Endothelial cell of umbilical vein (primary cell): Measurements from ENCODE around the gene BCOR. TPM values are rescaled to one million over a fixed set of nuclear protein-coding genes. Genes with fewer than 3 reads are reported as not detected.

Source experiments
- BruUV-seq: library from RNA; stranded (reverse); fragments of 400-500 nt; replicated peaks from 2 replicates; lab custom pipeline; 2021; lab: Mats Ljungman, UMichigan
- CTCF ChIA-PET: fragments of 300-600, 350-600 bp; sonication (Branson Sonifier 250); formaldehyde crosslinking; loops from one replicate; lab custom pipeline; 2021; ENCODE audit warnings: antibody characterized with exemption, inconsistent platforms; lab: Charles Lee
- POLR2A ChIA-PET: fragments of 300-600, 350-600 bp; sonication (Branson Sonifier 250); formaldehyde crosslinking; loops from one replicate; lab custom pipeline; 2021; ENCODE audit warnings: antibody characterized with exemption, inconsistent platforms; lab: Charles Lee
- DNase-seq: peaks from one replicate; pipeline ENCODE4 v3.0.0-alpha.2; 2011; ENCODE audit warnings: low read depth, low spot score
- FAIRE-seq: peaks from 2 replicates; lab custom pipeline; 2011; peaks lifted over from hg19 to GRCh38; lab: Jason Lieb, UNC
- H2AFZ ChIP-seq: 2 replicates; pipeline ENCODE4 v1.6.0; 2012; ENCODE audit warnings: low read depth, low read length, control low read depth, inconsistent platforms
- H3K27ac ChIP-seq: 2 replicates; pipeline ENCODE4 v1.5.1; 2011; ENCODE audit warnings: low read depth, mild to moderate bottlenecking, control low read depth, low read length, moderate library complexity; ENCODE audit not compliant: insufficient read depth
- H3K27me3 ChIP-seq, 2 experiments: 2 replicates each; pipeline versions ENCODE4 v1.6.0 to v1.6.1; 2011; ENCODE audit warnings: low read length in 2 of 2, mixed read lengths in 1 of 2; ENCODE audit not compliant: control insufficient read depth in 2 of 2, insufficient read depth in 2 of 2
- H3K36me3 ChIP-seq, 2 experiments: 2 replicates in 1 of 2; 3 replicates in 1 of 2; pipeline ENCODE4 v1.5.1; 2011; ENCODE audit warnings: low read length in 2 of 2, mild to moderate bottlenecking in 1 of 2, moderate library complexity in 1 of 2; ENCODE audit not compliant: control insufficient read depth in 2 of 2, insufficient read depth in 2 of 2; ENCODE audit errors: extremely low read depth in 1 of 2
- H3K4me1 ChIP-seq: 3 replicates; pipeline ENCODE4 v1.5.1; 2011; ENCODE audit warnings: mild to moderate bottlenecking, low read length; ENCODE audit not compliant: control insufficient read depth, insufficient read depth; ENCODE audit errors: extremely low read depth
- H3K4me2 ChIP-seq: 2 replicates; pipeline ENCODE4 v1.6.1; 2011; ENCODE audit warnings: low read length, control low read depth, mixed read lengths; ENCODE audit not compliant: insufficient read depth
- H3K4me3 ChIP-seq, 3 experiments: fragments of 200-600 bp in 1 of 3; sonication (generic), shearing (Covaris generic) in 1 of 3; replicated peaks in 1 of 3; 2 replicates each; pipeline ENCODE4 v1.5.1; 2011 to 2016; ENCODE audit warnings: control low read depth in 3 of 3, low read length in 3 of 3, mild to moderate bottlenecking in 2 of 3, inconsistent platforms in 1 of 3, low read depth in 1 of 3, moderate library complexity in 1 of 3; ENCODE audit not compliant: insufficient read depth in 1 of 3
- H3K79me2 ChIP-seq: 2 replicates; pipeline ENCODE4 v1.6.0; 2012; ENCODE audit warnings: low read length, inconsistent platforms; ENCODE audit not compliant: control insufficient read depth, insufficient read depth
- H3K9ac ChIP-seq: replicated peaks from 2 replicates; pipeline ENCODE3; 2011; ENCODE audit warnings: low read length, control low read depth; ENCODE audit not compliant: insufficient read depth; ENCODE audit errors: extremely low read depth
- H3K9me1 ChIP-seq: replicated peaks from 3 replicates; pipeline ENCODE4 v1.6.0; 2011; ENCODE audit warnings: mild to moderate bottlenecking, low read length; ENCODE audit not compliant: control insufficient read depth, insufficient read depth; ENCODE audit errors: extremely low read depth
- H3K9me3 ChIP-seq: replicated peaks from 2 replicates; pipeline ENCODE4 v1.5.1; 2012; ENCODE audit warnings: low read length, inconsistent platforms; ENCODE audit not compliant: control insufficient read depth, insufficient read depth
- H4K20me1 ChIP-seq: replicated peaks from 2 replicates; pipeline ENCODE3; 2011; ENCODE audit warnings: mild to moderate bottlenecking, low read length; ENCODE audit not compliant: control insufficient read depth, insufficient read depth; ENCODE audit errors: extremely low read depth
- CTCF ChIP-seq, 2 donors: IDR thresholded peaks; 1 replicate in 1 of 2; 2 replicates in 1 of 2; pipeline ENCODE4 v1.5.1; 2011; ENCODE audit warnings: low read length in 2 of 2, mild to moderate bottlenecking in 2 of 2, moderate library complexity in 2 of 2, control low read depth in 1 of 2, inconsistent platforms in 1 of 2, low read depth in 1 of 2; ENCODE audit not compliant: insufficient read depth in 1 of 2; ENCODE audit errors: extremely low read depth in 1 of 2
- EZH2 ChIP-seq: IDR thresholded peaks from 2 replicates; pipeline ENCODE4 v1.6.1; 2012; ENCODE audit warnings: borderline replicate concordance, low read depth, mild to moderate bottlenecking, moderate library complexity, low read length, inconsistent platforms; ENCODE audit not compliant: severe bottlenecking
- FOS ChIP-seq: IDR thresholded peaks from 2 replicates; pipeline ENCODE4 v1.6.1; 2011; ENCODE audit warnings: mild to moderate bottlenecking, low read length, moderate library complexity, borderline replicate concordance; ENCODE audit not compliant: insufficient read depth
- GATA2 ChIP-seq: IDR thresholded peaks from 2 replicates; pipeline ENCODE4 v1.7.0; 2011; ENCODE audit warnings: low read depth, mild to moderate bottlenecking, moderate library complexity, mixed read lengths, low read length; ENCODE audit not compliant: insufficient read length, insufficient read depth
- JUN ChIP-seq: IDR thresholded peaks from 2 replicates; pipeline ENCODE4 v1.6.1; 2011; ENCODE audit warnings: borderline replicate concordance, low read depth; ENCODE audit not compliant: insufficient read length, insufficient read depth
- MAX ChIP-seq: IDR thresholded peaks from 2 replicates; pipeline ENCODE4 v1.6.1; 2011; ENCODE audit not compliant: insufficient read depth, insufficient read length
- MYC ChIP-seq: IDR thresholded peaks from one replicate; pipeline ENCODE4 v1.6.1; 2011; ENCODE audit warnings: mild to moderate bottlenecking, low read depth, low read length
- POLR2A ChIP-seq: IDR thresholded peaks from 2 replicates; pipeline ENCODE4 v1.6.1; 2012; ENCODE audit warnings: low read depth, mild to moderate bottlenecking, control low read depth, low read length
- POLR2AphosphoS5 ChIP-seq: IDR thresholded peaks from 2 replicates; pipeline ENCODE4 v1.6.1; 2012; ENCODE audit warnings: low read depth, mild to moderate bottlenecking, control low read depth, low read length, moderate library complexity; ENCODE audit not compliant: insufficient read depth
- dilution Hi-C: fragments of 300-500 bp; cut with MboI; formaldehyde crosslinking; loops from one replicate; pipeline ENCODE4 v1.15.0; 2019; ENCODE audit warnings: low sequenced_read_pairs; ENCODE audit not compliant: extremely low pct_ligation_motif_present
- intact Hi-C: fragments of 100-400 bp; cut with micrococcal nuclease; formaldehyde crosslinking; loops from one replicate; pipeline ENCODE4 v1.10.0; 2022
- polyA plus RNA-seq, 4 experiments: library from polyadenylated mRNA; depleted of rRNA in 3 of 4; stranded (reverse) in 3 of 4; unstranded in 1 of 4; fragments of >200 nt; gene quantifications; 2 replicates each; pipeline versions ENCODE4 v1.2.1 to v1.2.3, GENCODE V29; 2011 to 2012; ENCODE audit warnings: missing spikeins in 1 of 4
- total RNA-seq: library from RNA; stranded (reverse); gene quantifications from 2 replicates; pipeline ENCODE4 v1.2.3, GENCODE V29; 2021

Gene BCOR
- total and polyA plus RNA-seq, 2 donors (not counting 3 experiments of a cell fraction or from before 2014, with no cell fraction given), result 10.1 to 24.2 TPM

- dilution Hi-C loops, result no loop called here
- Histone ChIP-seq H3K9me1 (no peaks in the 10 kb centered on the region), H3K9me3 (no peaks in the 10 kb centered on the region), H2AFZ (no peak overlapping the region), H3K79me2 (no peaks in the 10 kb centered on the region), H3K4me1 (no peaks in the 10 kb centered on the region), H3K4me3 (no peak overlapping the region), H3K27ac (no peak overlapping the region), H3K36me3 (no peaks in the 10 kb centered on the region), H4K20me1 (no peaks in the 10 kb centered on the region), H3K4me2 (no peak overlapping the region), H3K27me3 (no peaks in the 10 kb centered on the region), H3K9ac (no peak overlapping the region)
- no peak for DNase-seq
- no peak for FAIRE-seq
- BruUV-seq, result no TSS peak
- POLR2A ChIA-PET, result no interaction called here
- intact Hi-C loops, result no loop called here
- CTCF ChIA-PET, result interaction anchor here (1.4 kb wide), 1 partner anchor 274 kb away, joined by 3 read pairs; no protein-coding TSS in a partner anchor
- TF ChIP-seq CTCF (IDR thresholded peaks at IDR 0.05; ENCODE audit: extremely low read depth in 1 of 2, insufficient read depth in 1 of 2, low read depth in 1 of 2, low read length in 2 of 2), result no peak
- no peak for TF ChIP-seq POLR2AphosphoS5
- TF ChIP-seq POLR2A, result no peak
- TF ChIP-seq MYC, result no peak
Measured at GRCh38 chrX:40004921-40005291, 92.9 kb downstream of the BCOR start.

GRCh38 chrX:40004246-40004535, 93.6 kb downstream of the BCOR start:
- no TSS peak for BruUV-seq
- Histone ChIP-seq H3K9me3 (no peaks in the 10 kb centered on the region), H3K27me3 (no peaks in the 10 kb centered on the region), H4K20me1 (no peaks in the 10 kb centered on the region), H3K36me3 (no peaks in the 10 kb centered on the region), H3K9ac (no peak overlapping the region), H3K79me2 (no peaks in the 10 kb centered on the region), H3K4me1 (no peaks in the 10 kb centered on the region), H3K4me2 (no peak overlapping the region), H3K4me3 (no peak overlapping the region), H2AFZ (no peak overlapping the region), H3K27ac (no peak overlapping the region), H3K9me1 (no peaks in the 10 kb centered on the region)
- dilution Hi-C loops, result no loop called here
- no peak for DNase-seq
- FAIRE-seq, result no peak
- ChIA-PET POLR2A (no interaction called here), CTCF (no interaction called here)
- TF ChIP-seq FOS (no peak), JUN (no peak), POLR2AphosphoS5 (no peak), GATA2 (no peak), MYC (no peak), MAX (no peak), EZH2 (no peak), CTCF (IDR thresholded peaks at IDR 0.05; ENCODE audit: extremely low read depth in 1 of 2, insufficient read depth in 1 of 2, low read depth in 1 of 2, low read length in 2 of 2) (no peak), POLR2A (no peak)
- intact Hi-C loops, result no loop called here
